ENCODE measurements around the gene ZNF584.
"Not testable (repeated sequence)": the region's sequence is repeated elsewhere in the genome, so short reads cannot be mapped to it uniquely, and the experiment has no call there.

Gene ZNF584

GRCh38 chr19:58401840-58402421 lies 6.5 kb upstream of the ZNF584 start:
- in situ Hi-C loops (cut with HindIII; ENCODE audit: low sequenced_read_pairs): no loop called here

- in situ Hi-C loops (cut with HindIII; ENCODE audit: low sequenced_read_pairs): not testable (repeated sequence)
These were observed 4.5 kb upstream of the ZNF584 start for GRCh38 chr19:58403920-58404478.

GRCh38 chr19:58406818-58407657 lies 1.4 kb upstream of the ZNF584 start:
- in situ Hi-C loops (cut with HindIII; ENCODE audit: low sequenced_read_pairs): no loop called here

GRCh38 chr19:58407658-58408151 lies 744 bp upstream of the ZNF584 start:
- in situ Hi-C loops (cut with HindIII; ENCODE audit: low sequenced_read_pairs): no loop called here

DNA sequence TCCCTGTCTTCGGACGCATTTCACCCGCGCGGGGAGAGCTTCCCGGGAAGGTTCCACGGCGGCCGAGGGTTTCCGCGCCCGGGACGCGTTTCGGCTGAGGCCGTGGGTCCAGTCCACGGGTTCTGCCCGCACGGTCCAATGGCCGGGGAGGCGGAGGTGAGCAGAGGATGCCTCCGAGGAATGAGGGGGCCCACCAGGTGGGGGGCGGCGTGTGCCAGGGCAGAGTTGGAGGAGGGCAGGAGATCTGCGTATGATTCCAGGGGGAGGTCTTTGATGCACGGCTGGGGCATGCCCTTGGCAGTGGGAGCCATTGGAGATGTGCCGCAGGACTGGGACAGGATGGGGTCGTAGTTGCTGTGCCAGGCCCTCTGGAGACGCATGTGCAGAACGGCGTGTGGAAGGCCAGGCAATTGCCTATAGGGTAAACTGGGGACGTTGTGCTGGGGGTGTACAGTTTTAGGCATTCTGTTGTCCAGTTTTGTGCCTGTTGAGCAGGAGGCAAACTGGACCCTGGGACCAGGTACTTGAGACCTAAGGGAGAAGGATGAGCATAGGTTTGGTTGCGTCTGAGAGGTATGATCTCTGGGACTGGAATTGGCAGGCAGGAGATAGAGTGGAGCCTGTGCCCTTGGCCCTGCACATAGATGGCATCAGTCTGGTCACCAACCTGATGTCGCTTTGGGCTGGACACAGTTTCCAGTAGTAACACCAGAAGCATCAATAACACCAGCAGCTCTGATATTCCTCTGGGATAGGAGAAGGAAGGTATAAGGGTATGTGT lies 751 bp downstream of the ZNF584 start:
- in situ Hi-C loops (cut with HindIII; ENCODE audit: low sequenced_read_pairs): no loop called here

GRCh38 chr19:58416604-58417003 lies 8.2 kb downstream of the ZNF584 start:
- in situ Hi-C loops (cut with HindIII; ENCODE audit: low sequenced_read_pairs): no loop called here

DNA sequence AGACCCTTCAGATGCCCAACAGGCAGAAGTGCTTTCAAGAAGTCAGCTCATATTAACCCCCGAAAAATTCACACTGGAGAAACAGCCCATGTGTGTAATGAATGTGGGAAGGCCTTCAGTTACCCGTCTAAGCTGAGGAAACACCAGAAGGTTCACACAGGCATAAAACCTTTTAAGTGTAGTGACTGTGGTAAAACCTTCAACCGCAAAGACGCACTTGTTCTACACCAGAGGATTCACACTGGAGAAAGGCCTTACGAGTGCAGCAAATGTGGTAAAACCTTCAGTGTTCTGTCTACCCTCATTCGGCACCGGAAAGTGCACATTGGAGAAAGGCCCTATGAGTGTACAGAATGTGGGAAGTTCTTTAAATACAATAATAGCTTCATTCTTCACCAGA lies 8.6 kb downstream of the ZNF584 start:
- in situ Hi-C loops (cut with HindIII; ENCODE audit: low sequenced_read_pairs): no loop called here

- in situ Hi-C loops (cut with HindIII; ENCODE audit: low sequenced_read_pairs): no loop called here
These were observed 20.2 kb downstream of the ZNF584 start for GRCh38 chr19:58428617-58429016.

- in situ Hi-C loops (cut with HindIII; ENCODE audit: low sequenced_read_pairs): no loop called here
These were observed 21.3 kb downstream of the ZNF584 start for GRCh38 chr19:58429745-58430144.

DNA sequence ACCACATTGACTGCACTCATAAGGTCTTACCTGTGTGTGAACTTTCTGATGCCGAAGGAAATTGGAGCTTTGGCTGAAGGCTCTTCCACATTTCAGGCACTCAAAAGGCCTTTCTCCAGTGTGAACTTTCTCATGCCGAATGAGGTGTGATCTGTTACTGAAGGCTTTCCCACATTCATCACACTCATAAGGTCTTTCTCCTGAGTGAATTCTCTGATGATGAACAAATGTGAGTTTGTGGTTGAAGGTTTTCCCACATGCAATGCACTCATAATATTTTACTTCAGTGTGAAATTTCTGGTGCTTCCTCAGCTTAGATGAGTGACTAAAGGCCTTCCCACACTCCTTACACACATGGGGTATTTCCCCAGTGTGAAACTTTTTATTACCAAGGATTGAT lies 25.8 kb downstream of the ZNF584 start:
- in situ Hi-C loops (cut with HindIII; ENCODE audit: low sequenced_read_pairs): no loop called here

DNA sequence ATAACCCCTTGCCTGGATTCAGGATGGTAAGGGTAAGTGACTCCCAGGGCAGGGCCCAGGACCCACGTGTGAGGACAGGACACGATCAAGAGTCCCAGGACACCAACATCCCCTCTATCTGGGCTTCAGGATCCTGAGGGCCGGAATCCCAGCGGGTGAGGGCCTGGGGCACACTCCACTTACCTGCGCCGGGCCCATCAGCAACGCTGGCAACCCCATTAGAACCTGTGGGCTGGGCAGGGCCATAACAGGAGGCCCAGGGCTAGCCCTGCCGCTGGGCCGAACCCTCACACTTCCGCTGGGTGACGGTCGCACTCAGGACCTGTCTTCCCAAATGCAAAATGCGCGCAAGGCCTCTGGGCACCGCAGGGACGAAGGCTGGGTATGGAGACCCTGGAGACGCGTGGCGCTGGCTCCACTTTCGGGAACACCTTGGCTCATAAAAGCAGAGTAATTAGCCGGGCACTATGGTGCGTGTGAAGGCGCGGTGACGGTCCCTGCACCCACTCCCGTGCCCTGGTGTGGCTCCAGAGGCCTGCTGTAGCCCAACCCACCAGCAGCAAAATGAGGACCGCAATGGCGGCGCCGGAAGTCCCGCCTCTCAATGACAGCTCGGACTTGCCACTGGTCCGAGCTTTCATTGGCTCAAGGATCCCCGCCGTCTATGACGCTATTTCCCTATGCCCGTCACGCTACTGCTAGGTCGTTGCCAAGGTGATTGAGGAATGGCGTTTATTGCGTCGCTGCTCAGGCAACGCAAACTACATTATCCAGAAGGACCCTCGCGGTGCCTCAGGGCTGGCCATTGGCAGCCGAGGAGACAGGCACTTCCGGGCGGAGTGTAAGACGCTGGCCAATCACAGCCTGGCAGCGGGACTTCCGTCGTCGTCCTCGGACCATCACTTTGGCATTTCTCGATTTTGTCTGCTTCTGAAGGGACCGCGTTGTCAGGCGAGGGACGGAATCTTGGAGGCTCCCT lies 31.4 kb downstream of the ZNF584 start, which contains the start of gene ZNF132:
ZNF132 (minus strand) TSS at position 578 of the 979 bp plus-strand sequence; CDS start at position 246, 332 bp downstream.
- in situ Hi-C loops (cut with HindIII; ENCODE audit: low sequenced_read_pairs): no loop called here

- in situ Hi-C loops (cut with HindIII; ENCODE audit: low sequenced_read_pairs): no loop called here
These were observed 32.1 kb downstream of the ZNF584 start for GRCh38 chr19:58440556-58440955.

- in situ Hi-C loops (cut with HindIII; ENCODE audit: low sequenced_read_pairs): not testable (repeated sequence)
These were observed 34.5 kb downstream of the ZNF584 start for GRCh38 chr19:58442986-58443385.

DNA sequence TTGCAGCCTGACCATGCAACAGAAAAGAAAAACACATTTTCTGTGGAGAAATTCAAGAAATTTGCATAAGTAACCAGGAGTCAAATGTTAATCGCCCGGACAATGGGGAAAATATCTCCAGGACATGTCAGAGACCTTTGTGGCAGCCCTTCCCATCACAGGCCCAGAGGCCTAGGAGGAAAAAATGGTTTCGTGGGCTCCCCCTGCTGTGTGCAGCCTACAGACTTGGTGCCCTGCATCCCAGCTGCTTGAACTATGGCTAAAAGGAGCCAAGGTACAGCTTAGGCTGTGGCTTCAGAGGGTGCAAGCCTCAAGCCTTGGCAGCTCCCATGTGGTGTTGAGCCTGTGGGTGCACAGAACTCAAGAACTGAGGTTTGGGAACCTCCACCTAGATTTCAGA lies 40.4 kb downstream of the ZNF584 start:
- in situ Hi-C loops (cut with HindIII; ENCODE audit: low sequenced_read_pairs): not testable (repeated sequence)

DNA sequence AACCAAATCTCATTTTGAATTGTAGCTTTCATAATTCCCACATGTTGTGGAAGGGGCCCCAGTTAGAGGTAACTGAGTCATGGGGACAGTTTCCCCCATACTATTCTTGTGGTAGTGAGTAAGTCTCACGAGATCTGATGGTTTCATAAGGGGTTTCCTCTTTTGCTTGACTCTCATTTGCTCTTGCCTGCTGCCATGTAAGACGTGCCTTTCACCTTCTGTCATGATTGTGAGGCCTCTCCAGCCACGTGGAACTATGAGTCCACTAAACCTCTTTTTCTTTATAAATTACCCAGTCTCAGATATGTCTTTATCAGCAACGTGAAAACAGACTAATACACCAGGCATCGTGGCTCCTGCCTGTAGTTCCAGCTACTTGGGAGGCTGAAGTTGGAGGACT lies 41.5 kb downstream of the ZNF584 start:
- in situ Hi-C loops (cut with HindIII; ENCODE audit: low sequenced_read_pairs): not testable (repeated sequence)

- in situ Hi-C loops (cut with HindIII; ENCODE audit: low sequenced_read_pairs): no loop called here
These were observed 42.5 kb downstream of the ZNF584 start for GRCh38 chr19:58450856-58451357.

DNA sequence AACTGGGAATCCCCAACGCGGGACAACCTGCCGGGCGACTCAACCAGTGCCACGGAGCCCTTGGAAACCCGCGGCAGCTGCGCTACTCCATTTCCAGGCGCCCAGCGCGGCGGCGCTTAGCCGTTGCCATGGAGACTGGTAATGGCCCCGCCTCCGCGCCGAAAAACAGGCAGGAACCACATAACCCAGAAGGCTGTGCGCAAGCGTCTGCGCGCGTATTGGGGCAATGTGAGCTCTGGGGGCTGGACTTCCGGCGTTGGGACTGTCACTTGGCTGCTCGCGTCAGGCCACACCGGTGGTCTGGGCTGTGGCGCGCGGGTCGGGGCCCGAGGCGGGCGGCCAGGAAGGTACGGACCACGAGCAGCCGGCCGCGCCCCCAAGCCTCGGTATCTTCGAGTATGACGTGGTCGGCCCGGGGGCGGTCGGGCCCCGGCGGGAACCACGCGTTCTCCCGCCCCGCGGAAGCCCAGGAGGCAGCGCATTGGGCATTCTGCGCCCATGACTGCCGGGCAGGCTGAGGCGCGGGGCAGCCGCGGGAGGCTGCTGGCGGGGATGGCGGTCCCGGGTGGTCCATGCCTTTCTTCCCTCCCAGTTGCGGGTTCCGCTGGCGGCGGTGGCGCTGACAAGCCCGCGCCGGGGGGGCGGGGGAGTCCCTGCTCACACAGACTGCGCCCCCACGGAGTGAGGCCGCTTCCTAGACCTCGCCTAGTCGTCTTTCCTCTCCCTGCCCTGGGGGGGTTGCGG lies 43.1 kb downstream of the ZNF584 start, which contains the start of gene ZNF324B:
ZNF324B (plus strand) TSS at position 265 of the 744 bp plus-strand sequence. CDS start 2,080 bp downstream, outside the sequence.
- in situ Hi-C loops (cut with HindIII; ENCODE audit: low sequenced_read_pairs): no loop called here

DNA sequence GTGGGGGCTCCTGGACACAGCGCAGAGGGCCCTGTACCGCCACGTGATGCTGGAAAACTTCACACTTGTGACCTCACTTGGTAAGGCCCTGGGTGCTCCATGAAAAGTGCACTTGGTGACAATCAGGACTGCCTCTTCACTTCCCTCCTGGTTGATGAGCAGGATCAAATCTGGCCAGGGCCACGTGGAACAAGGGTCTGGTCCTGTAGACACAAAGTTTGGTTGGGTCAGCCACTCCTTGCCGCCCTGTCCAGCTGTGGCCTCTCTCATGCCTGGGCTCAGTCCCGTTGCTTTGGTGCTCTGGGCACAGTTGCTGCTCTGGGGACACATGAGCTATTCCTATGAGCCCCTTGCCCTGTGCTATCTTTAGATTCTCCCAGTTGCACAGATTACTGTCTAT lies 45.3 kb downstream of the ZNF584 start:
- in situ Hi-C loops (cut with HindIII; ENCODE audit: low sequenced_read_pairs): no loop called here

DNA sequence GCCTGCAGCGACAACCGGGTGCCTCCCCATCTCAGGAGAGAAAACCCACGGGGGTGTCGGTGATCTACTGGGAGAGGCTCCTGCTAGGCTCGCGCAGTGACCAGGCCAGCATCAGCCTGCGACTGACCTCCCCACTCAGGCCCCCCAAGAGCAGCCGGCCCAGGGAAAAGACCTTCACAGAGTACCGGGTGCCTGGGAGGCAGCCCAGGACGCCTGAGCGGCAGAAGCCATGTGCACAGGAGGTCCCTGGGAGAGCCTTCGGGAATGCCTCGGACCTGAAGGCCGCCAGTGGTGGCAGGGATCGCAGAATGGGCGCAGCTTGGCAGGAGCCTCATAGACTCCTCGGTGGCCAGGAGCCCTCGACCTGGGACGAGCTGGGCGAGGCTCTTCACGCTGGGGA lies 46.9 kb downstream of the ZNF584 start:
- in situ Hi-C loops (cut with HindIII; ENCODE audit: low sequenced_read_pairs): loop anchor here (5.0 kb wide), 1 partner anchor 73 kb away; the partner anchor contains the start of gene ZNF837

Data from endothelial cell of hepatic sinusoid (primary cell).